GM19043 (cell line): ENCODE measurements around the gene FZD8.

Experiments used
- ATAC-seq: cut with Tn5 transposase; IDR thresholded peaks from one replicate; pipeline ENCODE4 v1.9.1; 2021; ENCODE audit warnings: low read depth; ENCODE audit not compliant: unreplicated experiment

FZD8 gene

DNA sequence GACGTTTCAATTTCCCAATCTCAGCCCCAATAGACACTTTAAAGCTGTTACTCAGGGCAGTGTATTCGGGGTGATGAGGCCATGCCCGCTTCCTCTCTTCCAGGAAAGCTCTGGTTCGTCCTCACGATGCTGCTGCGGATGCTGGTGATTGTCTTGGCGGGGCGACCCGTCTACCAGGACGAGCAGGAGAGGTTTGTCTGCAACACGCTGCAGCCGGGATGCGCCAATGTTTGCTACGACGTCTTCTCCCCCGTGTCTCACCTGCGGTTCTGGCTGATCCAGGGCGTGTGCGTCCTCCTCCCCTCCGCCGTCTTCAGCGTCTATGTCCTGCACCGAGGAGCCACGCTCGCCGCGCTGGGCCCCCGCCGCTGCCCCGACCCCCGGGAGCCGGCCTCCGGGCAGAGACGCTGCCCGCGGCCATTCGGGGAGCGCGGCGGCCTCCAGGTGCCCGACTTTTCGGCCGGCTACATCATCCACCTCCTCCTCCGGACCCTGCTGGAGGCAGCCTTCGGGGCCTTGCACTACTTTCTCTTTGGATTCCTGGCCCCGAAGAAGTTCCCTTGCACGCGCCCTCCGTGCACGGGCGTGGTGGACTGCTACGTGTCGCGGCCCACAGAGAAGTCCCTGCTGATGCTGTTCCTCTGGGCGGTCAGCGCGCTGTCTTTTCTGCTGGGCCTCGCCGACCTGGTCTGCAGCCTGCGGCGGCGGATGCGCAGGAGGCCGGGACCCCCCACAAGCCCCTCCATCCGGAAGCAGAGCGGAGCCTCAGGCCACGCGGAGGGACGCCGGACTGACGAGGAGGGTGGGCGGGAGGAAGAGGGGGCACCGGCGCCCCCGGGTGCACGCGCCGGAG is 34.4 kb downstream of the FZD8 start:
- no peak for ATAC-seq

DNA sequence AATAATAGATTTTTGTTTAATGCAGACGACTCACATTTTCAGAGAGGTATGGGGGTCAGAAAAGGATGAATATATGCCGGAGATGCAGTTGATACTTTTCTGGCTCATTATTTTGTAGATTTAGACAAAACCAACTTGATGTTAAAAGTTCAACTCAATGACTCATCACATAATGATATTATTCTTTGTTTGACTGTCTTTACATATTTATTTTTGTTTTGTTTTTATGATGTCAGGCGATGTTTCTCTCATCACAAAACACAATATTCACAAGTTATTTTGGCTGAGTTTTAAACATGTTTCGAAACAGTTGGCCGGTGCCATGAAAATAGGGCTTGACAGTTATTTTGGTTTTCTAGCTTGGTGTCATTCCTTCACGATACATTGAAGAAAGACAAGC is 35.7 kb downstream of the FZD8 start:
- ATAC-seq, result no peak

DNA sequence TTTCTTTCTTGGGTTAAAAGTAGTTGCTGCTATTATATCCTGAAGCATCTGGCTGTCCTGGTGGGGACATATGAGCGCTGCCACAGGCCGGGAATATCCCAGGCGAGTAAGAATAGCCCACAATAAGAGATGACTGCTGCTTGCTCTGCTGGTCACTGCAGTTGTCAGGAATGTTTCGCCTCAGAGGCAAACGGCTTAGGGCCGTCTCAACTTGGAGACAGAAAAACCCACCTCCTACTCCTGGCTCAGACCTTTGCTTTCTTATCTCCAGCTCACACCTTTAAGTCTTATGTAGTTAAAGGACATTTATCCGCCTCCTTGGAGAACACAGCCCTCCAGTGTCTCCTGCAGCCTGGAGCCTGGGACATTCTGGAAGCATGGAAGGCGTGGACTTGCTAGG is 36.9 kb downstream of the FZD8 start, which contains the start of gene GJD4:
Gene GJD4, plus strand, starts transcription at position 151 of the 400 bp plus-strand sequence. Its CDS starts 227 bp downstream, at position 378.
- ATAC-seq, result no peak

DNA sequence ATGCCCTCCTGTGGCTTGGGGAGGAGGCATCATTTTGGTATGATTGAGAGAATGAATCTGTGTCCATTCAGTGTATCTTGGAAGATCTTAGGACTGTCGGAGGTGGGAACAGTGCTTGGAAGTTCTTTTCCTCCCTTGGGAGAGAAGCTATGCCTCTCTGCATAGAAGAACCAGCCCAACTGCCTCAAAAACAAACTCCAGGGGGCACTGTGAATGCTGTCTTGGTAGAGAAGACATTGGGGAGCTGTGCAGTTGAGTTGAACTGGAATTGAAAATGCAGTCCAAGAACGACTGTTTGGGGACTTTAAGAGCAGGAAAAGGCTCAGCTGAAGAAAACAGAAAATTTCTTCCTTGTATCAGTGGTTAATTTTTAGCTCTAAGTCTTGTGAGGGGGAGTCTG is 41.9 kb downstream of the FZD8 start:
- ATAC-seq, result no peak

DNA sequence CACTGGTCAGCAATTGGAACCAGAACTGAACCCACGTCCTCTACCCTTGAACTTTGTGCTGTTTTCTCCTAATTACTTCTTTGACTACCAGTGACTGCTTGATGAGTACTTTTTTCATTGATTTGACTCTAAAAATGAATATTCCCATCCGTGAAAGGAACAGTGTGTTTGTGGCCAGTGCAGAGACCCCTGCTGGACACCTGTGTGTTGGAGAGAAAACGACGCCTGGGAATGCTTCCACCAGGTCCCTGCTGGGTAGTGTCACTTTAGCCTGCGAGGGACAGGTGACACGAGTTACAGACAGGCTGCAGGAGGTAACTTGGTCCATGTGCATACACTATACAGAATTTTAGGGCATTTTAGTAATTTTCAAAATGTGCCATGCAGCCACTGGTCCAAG is 43.7 kb downstream of the FZD8 start:
- ATAC-seq, result no peak

DNA sequence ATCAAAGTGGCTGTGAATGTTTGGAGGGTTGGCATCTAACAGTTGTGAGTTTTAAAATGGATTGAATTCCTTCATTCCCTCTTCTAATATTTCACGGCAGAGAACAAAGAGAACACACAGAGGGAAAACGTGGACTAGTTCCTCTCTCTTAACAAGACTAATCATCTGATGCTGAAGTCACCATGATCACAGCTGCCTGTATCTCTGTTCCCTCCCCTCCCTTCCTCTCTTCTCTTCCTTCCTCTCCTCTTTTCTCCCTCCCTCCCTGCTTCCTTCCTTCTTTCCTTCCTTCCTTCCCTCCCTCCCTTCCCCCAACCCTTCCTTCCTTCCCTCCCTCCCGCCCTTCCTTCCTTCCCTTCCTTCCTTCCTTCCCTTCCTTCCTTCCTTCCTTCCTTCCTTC is 47.0 kb downstream of the FZD8 start:
- ATAC-seq, result no peak

DNA sequence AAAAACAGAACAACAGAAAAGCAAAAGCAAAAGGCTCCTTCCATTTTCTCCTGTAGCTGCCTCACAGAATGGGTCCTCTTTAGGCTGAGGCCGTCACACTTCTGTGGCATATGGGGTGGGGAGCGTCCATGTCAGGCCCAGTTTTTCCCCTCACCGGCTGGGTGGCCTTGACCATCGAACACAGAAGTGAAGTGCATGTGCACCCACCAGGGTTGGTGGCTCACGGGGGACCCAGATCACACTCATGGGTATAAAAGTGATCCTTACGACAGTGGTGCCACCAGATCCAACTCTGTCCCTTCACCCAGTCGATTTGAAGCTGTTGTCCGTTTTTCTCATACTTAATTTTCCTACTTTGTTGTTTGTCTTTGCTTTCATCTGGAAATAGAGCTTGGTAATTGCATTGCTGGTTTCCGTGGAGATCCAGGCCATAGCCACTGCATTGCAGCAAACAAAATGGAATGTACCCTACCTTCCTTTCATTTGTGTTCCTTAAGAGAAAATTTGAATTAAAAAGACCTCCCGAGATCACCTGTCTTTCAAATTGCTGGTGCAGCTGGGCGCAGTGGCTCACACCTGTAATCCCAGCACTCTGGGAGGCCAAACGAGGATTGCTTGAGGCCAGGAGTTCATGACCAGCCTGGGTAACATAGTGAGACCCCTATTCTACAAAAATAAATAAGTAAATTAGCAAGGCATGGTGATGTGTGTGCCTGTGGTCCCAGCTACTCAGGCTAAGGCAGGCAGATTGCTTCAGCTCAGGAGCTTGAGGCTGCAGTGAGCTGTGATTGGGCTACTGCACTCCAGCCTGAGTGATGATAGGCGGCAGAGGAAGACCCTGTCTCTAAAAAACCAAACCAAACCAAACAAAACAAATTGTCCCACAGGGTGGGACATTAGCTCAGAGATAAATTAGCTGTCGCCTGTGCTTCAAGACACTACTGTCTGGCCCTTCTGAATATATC is 47.7 kb downstream of the FZD8 start:
- ATAC-seq, result no peak

DNA sequence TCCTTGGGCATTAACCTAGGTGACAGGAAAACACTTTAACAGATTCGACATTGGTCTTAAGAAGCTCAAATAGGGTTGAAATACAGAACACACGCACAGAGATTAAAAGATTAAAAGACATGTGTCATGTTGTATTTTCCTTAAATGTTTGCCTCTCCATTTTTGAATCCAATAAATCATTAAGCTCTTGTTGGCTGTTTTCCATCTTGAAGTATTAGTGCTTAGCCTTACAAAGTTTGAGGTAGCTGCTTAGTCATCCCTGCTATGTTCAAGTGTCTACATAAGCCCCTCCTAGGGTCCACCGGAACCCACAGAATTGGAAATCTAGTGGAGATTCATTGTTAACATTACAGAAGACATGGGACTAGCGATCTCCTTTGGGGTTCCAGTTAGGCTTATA is 49.7 kb downstream of the FZD8 start:
- no peak for ATAC-seq

DNA sequence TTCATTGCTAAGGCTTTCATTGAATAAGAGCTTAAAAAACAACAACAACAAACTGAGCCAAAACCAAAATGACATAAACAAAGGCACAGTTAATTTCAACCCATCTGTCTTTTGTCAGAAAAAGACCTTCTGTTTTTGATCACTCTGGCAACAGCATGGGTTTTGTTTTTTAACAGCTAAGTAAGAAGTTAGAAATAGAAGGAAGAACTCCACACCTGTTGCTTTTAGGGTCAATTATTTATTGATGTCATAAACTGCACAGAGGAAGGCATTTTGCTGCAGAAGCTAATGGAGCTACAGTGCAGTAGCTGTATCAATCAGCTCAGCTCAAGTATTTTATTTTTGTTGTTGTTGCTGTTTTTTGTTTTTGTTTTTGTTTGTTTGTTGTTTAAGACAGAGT is 53.3 kb downstream of the FZD8 start:
- ATAC-seq, result no peak
